Measurements from ENCODE around the gene TUBA4A. TPM values are rescaled to one million over a fixed set of nuclear protein-coding genes. Genes with fewer than 3 reads are reported as not detected.
A peak's percentile ranks its signal among the peaks of the same experiment; 100 is the strongest.

Gene TUBA4A
- total and polyA plus RNA-seq, 10 of the 15 experiments (the other 5 are each of a cell fraction or from before 2014, with no cell fraction given) = 58.2 to 325 (median 134) TPM

DNA sequence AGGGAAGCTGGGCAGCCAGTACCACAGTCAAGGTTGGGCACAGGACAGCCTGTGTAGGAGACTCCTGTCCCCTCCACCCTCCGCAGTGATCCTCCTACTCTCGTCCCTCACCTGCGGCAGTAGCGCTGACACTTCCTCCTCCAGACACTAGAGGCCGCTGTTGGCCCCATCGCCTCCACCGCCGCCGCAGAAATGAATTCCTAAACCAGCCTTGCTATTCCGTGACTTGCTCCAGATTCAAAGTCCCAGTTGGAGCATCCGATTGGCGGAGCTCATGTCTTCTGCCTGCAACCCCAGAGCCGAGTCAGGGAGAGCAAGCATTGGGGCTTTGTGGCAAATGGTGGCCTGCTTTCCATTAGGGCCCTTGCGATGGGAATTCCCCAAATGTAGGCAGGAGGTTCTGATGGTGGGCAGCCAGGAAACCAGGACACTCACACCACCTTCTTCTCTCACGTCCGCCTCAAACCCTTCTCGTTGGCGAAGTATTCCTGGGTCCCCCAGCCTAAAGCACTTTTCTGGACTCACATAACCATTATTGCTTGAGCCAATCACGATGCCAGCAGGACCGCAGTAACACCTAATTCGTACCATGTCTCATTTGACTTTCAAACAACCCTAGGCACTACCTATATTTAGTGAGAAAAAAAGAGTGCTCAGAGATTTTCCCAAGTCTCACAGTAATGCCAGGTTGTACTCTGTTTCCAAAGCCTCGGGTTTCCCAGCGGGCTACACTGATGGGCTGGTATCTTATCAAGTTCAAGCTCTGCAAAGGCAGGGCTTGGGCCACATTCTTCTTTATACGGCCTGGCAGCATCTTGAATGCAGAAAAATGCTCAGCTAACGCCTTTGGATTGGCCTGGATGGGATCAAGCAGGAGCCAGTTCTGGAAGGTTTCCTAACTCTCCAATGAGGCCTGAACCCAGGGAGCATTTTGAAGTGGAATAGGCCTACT is 24.3 kb upstream of the TUBA4A start (continued):
- TF ChIP-seq EGR1 (IDR thresholded peaks at IDR 0.05; ENCODE audit: borderline replicate concordance in 1 of 2, low read depth in 2 of 2, low read length in 2 of 2) (no peak), RFX5 (IDR thresholded peaks at IDR 0.05; ENCODE audit: low read depth, low read length) (0 out of 2 replicates have a peak, but pooled peaks have one; percentile 7), IRF5 (IDR thresholded peaks at IDR 0.05; ENCODE audit: borderline replicate concordance) (no peak), POLR2A (IDR thresholded peaks at IDR 0.05; ENCODE audit: low read depth, low read length) (peak; percentile 44; the same call in 1 of the 2 replicates), SKIL (IDR thresholded peaks at IDR 0.05; ENCODE audit: low read depth, poor library complexity, severe bottlenecking) (peak; percentile 28), CHD2 (IDR thresholded peaks at IDR 0.05; ENCODE audit: borderline replicate concordance, low read depth, low read length) (0 out of 2 replicates have a peak, but pooled peaks have one; percentile 34), E2F8 (IDR thresholded peaks at IDR 0.05; ENCODE audit: low read depth, partially characterized antibody) (peak; percentile 27), ESRRA (IDR thresholded peaks at IDR 0.05; ENCODE audit: low read length) (peak; percentile 82; the same call in 1 of the 2 replicates), NFXL1 (IDR thresholded peaks at IDR 0.05; ENCODE audit: borderline replicate concordance) (no peak), CHD1 (IDR thresholded peaks at IDR 0.05; ENCODE audit: low read depth, low read length) (no peak), GATAD2B (conservative IDR thresholded peaks at IDR 0.05; ENCODE audit: low read depth) (peak; percentile 42), MEF2B (IDR thresholded peaks at IDR 0.05; ENCODE audit: partially characterized antibody, poor library complexity, severe bottlenecking) (peak; percentile 6), CBFB (IDR thresholded peaks at IDR 0.05; ENCODE audit: low read depth) (0 out of 2 replicates have a peak, but pooled peaks have one; percentile 36), EED (IDR thresholded peaks at IDR 0.05; ENCODE audit: low read depth) (peak; percentile 84), POU2F2 (IDR thresholded peaks at IDR 0.05; ENCODE audit: borderline replicate concordance, low read depth, low read length) (peak; percentile 35; the same call in 1 of the 3 replicates), RELA (IDR thresholded peaks at IDR 0.05; ENCODE audit: borderline replicate concordance, partially characterized antibody) (peak; percentile 91), BCL11A (IDR thresholded peaks at IDR 0.05; ENCODE audit: low read depth, low read length) (no peak), EP300 (IDR thresholded peaks at IDR 0.05; ENCODE audit: borderline replicate concordance in 1 of 2, control insufficient read depth in 1 of 2, low read depth in 2 of 2, low read length in 2 of 2) (peak in 1 of 2 experiments; percentile 46; a peak in 1 of 4 replicates), NFYB (IDR thresholded peaks at IDR 0.05; ENCODE audit: insufficient read depth, low read depth, low read length) (0 out of 2 replicates have a peak, but pooled peaks have one; percentile 21), SP1 (IDR thresholded peaks at IDR 0.05; ENCODE audit: low read depth, low read length) (no peak), RUNX3 (IDR thresholded peaks at IDR 0.05; ENCODE audit: low read length) (peak; percentile 59)
- TF ChIP-seq, protein P1, sequence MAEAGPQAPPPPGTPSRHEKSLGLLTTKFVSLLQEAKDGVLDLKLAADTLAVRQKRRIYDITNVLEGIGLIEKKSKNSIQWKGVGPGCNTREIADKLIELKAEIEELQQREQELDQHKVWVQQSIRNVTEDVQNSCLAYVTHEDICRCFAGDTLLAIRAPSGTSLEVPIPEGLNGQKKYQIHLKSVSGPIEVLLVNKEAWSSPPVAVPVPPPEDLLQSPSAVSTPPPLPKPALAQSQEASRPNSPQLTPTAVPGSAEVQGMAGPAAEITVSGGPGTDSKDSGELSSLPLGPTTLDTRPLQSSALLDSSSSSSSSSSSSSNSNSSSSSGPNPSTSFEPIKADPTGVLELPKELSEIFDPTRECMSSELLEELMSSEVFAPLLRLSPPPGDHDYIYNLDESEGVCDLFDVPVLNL (IDR thresholded peaks at IDR 0.05; ENCODE audit: low read depth, low read length) = no peak

All from GM12878 (cell line).